ENCODE data around the gene NRIP2.

The NRIP2 gene

GRCh38 chr12:2804393-2805142, 30.3 kb downstream of the NRIP2 start:
- no peak for DNase-seq (ENCODE audit: low spot score)

GRCh38 chr12:2803635-2804392, 31.0 kb downstream of the NRIP2 start:
- DNase-seq (ENCODE audit: low spot score), result no peak

GRCh38 chr12:2801044-2801783, 33.6 kb downstream of the NRIP2 start:
- DNase-seq (ENCODE audit: low spot score), result no peak

GRCh38 chr12:2800046-2800570, 34.7 kb downstream of the NRIP2 start:
- DNase-seq (ENCODE audit: low spot score), result no peak

- no peak for DNase-seq (ENCODE audit: low spot score)
Measured at GRCh38 chr12:2797721-2798418, 37.0 kb downstream of the NRIP2 start.

- DNase-seq (ENCODE audit: low spot score), result no peak
Measured at GRCh38 chr12:2796187-2796666, 38.6 kb downstream of the NRIP2 start.

- DNase-seq (ENCODE audit: low spot score), result peak; percentile 61
Measured at GRCh38 chr12:2795291-2796186, 39.3 kb downstream of the NRIP2 start.

- DNase-seq (ENCODE audit: low spot score), result peak; percentile 80
Measured at GRCh38 chr12:2794736-2795289, 40.0 kb downstream of the NRIP2 start, which contains the start of gene FKBP4. FKBP4 (plus strand) TSS chr12:2794970; CDS start chr12:2795140, 170 bp downstream.

GRCh38 chr12:2794191-2794735, 40.6 kb downstream of the NRIP2 start:
- no peak for DNase-seq (ENCODE audit: low spot score)

GRCh38 chr12:2793561-2793960, 41.3 kb downstream of the NRIP2 start:
- DNase-seq (ENCODE audit: low spot score), result no peak

GRCh38 chr12:2792671-2793500, 41.9 kb downstream of the NRIP2 start:
- DNase-seq (ENCODE audit: low spot score), result no peak

- no peak for DNase-seq (ENCODE audit: low spot score)
Measured at GRCh38 chr12:2791089-2791488, 43.7 kb downstream of the NRIP2 start.

- no peak for DNase-seq (ENCODE audit: low spot score)
Measured at GRCh38 chr12:2785017-2785416, 49.8 kb downstream of the NRIP2 start.

GRCh38 chr12:2783936-2784600, 50.8 kb downstream of the NRIP2 start:
- DNase-seq (ENCODE audit: low spot score), result peak; percentile 40

- no peak for DNase-seq (ENCODE audit: low spot score)
Measured at GRCh38 chr12:2779281-2779680, 55.6 kb downstream of the NRIP2 start.

GRCh38 chr12:2776129-2776806, 58.6 kb downstream of the NRIP2 start:
- DNase-seq (ENCODE audit: low spot score), result no peak

GRCh38 chr12:2775431-2775830, 59.4 kb downstream of the NRIP2 start:
- DNase-seq (ENCODE audit: low spot score), result no peak
